Prostate gland (tissue), 2 donors: Measurements from ENCODE around the gene PLXNB1.
"Not testable (repeated sequence)": the region's sequence is repeated elsewhere in the genome, so short reads cannot be mapped to it uniquely, and the experiment has no call there.

Source experiments
- POLR2A ChIP-seq: fragments of 450-650 bp; IDR thresholded peaks from one replicate; pipeline ENCODE4 v1.6.1; 2016; ENCODE audit warnings: antibody characterized with exemption, mild to moderate bottlenecking
- POLR2AphosphoS5 ChIP-seq: sonication (generic); formaldehyde crosslinking; IDR thresholded peaks from one replicate; pipeline ENCODE4 v1.6.1; 2017; ENCODE audit warnings: antibody characterized with exemption
- TF ChIP-seq, protein P1 (sequence below), 4 experiments: fragments of 200-600 bp in 2 of 4; fragments of 450-650 bp in 2 of 4; sonication (generic) in 2 of 4; IDR thresholded peaks; 1 replicate in 3 of 4; 2 replicates in 1 of 4; pipeline ENCODE4 v1.5.1; 2016 to 2019; ENCODE audit warnings: antibody characterized with exemption in 4 of 4, mild to moderate bottlenecking in 2 of 4, moderate library complexity in 2 of 4

DNA sequence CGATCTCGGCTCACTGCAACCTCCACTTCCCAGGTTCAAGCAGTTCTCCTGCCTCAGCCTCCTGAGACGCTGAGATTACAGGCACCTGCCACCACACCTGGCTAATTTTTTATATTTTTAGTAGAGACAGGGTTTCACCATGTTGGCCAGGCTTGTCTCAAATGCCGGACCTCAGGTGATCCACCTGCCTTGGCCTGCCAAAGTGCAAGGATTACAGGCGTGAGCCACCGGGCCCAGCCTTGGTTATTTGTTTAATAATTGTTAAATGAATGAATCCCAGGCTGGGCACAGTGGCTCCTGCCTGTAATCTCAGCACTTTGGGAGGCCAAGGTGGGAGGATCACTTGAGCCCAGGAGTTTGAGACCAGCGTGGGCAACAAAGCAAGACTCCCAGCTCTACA lies 31.9 kb upstream of the PLXNB1 start:
- TF ChIP-seq, protein P1, sequence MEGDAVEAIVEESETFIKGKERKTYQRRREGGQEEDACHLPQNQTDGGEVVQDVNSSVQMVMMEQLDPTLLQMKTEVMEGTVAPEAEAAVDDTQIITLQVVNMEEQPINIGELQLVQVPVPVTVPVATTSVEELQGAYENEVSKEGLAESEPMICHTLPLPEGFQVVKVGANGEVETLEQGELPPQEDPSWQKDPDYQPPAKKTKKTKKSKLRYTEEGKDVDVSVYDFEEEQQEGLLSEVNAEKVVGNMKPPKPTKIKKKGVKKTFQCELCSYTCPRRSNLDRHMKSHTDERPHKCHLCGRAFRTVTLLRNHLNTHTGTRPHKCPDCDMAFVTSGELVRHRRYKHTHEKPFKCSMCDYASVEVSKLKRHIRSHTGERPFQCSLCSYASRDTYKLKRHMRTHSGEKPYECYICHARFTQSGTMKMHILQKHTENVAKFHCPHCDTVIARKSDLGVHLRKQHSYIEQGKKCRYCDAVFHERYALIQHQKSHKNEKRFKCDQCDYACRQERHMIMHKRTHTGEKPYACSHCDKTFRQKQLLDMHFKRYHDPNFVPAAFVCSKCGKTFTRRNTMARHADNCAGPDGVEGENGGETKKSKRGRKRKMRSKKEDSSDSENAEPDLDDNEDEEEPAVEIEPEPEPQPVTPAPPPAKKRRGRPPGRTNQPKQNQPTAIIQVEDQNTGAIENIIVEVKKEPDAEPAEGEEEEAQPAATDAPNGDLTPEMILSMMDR (IDR thresholded peaks at IDR 0.05): not testable (repeated sequence)
- TF ChIP-seq POLR2A, POLR2AphosphoS5: not testable (repeated sequence)
